Fibroblast of lung (primary cell): Measurements from ENCODE around the gene PRKAG1. TPM values are rescaled to one million over a fixed set of nuclear protein-coding genes. Genes with fewer than 3 reads are reported as not detected.
A peak's percentile ranks its signal among the peaks of the same experiment; 100 is the strongest.

Experiments
- DNase-seq, 2 donors: peaks; one replicate each; pipeline versions ENCODE4 v3.0.0 to v3.0.0-alpha.2; 2010; ENCODE audit warnings: low read depth in 2 of 2
- H2AFZ ChIP-seq: 2 replicates; pipeline ENCODE4 v1.5.1; 2012; ENCODE audit warnings: low read length, control low read depth, inconsistent platforms
- H3K27ac ChIP-seq: 2 replicates; pipeline ENCODE4 v1.5.1; 2011; ENCODE audit warnings: low read length, control low read depth; ENCODE audit not compliant: insufficient read depth
- H3K27me3 ChIP-seq: 2 replicates; pipeline ENCODE4 v1.5.1; 2011; ENCODE audit warnings: mild to moderate bottlenecking, low read length; ENCODE audit not compliant: control insufficient read depth, insufficient read depth
- H3K36me3 ChIP-seq: 2 replicates; pipeline ENCODE4 v1.5.1; 2011; ENCODE audit warnings: low read length; ENCODE audit not compliant: control insufficient read depth, insufficient read depth
- H3K4me1 ChIP-seq: 2 replicates; pipeline ENCODE4 v1.5.1; 2011; ENCODE audit warnings: low read length; ENCODE audit not compliant: control insufficient read depth, insufficient read depth; ENCODE audit errors: extremely low read depth
- H3K4me2 ChIP-seq: 2 replicates; pipeline ENCODE4 v1.5.1; 2011; ENCODE audit warnings: low read length, control low read depth; ENCODE audit not compliant: insufficient read depth; ENCODE audit errors: extremely low read depth
- H3K4me3 ChIP-seq, 4 experiments: fragments of 200-600 bp in 1 of 4; sonication (generic) in 1 of 4; replicated peaks in 1 of 4; 2 replicates each; pipeline ENCODE4 v1.5.1; 2011 to 2016; ENCODE audit warnings: low read length in 4 of 4, low read depth in 3 of 4, mild to moderate bottlenecking in 3 of 4, control low read depth in 2 of 4, inconsistent platforms in 1 of 4, mixed read lengths in 1 of 4; ENCODE audit not compliant: insufficient read depth in 1 of 4; ENCODE audit errors: control extremely low read depth in 1 of 4
- H3K79me2 ChIP-seq: 2 replicates; pipeline ENCODE4 v1.5.1; 2012; ENCODE audit warnings: mild to moderate bottlenecking, low read length, inconsistent platforms; ENCODE audit not compliant: control insufficient read depth, insufficient read depth
- H3K9ac ChIP-seq: 2 replicates; pipeline ENCODE4 v1.5.1; 2011; ENCODE audit warnings: mild to moderate bottlenecking, low read length, control low read depth; ENCODE audit not compliant: insufficient read depth
- H3K9me3 ChIP-seq: 2 replicates; pipeline ENCODE4 v1.5.1; 2012; ENCODE audit warnings: low read depth, low read length; ENCODE audit not compliant: control insufficient read depth, insufficient read depth
- H4K20me1 ChIP-seq: 2 replicates; pipeline ENCODE4 v1.5.1; 2011; ENCODE audit warnings: low read length; ENCODE audit not compliant: control insufficient read depth, insufficient read depth; ENCODE audit errors: extremely low read depth
- EZH2 ChIP-seq: IDR thresholded peaks from 2 replicates; pipeline ENCODE4 v1.5.1; 2012; ENCODE audit warnings: low read length, control low read depth, mild to moderate bottlenecking; ENCODE audit errors: missing control alignments
- polyA plus RNA-seq, 2 donors: library from polyadenylated mRNA; depleted of rRNA in 1 of 2; stranded (reverse) in 1 of 2; unstranded in 1 of 2; fragments of >200 nt; gene quantifications; 2 replicates each; pipeline ENCODE4 v1.2.1, GENCODE V29; 2011 to 2012; ENCODE audit warnings: missing spikeins in 1 of 2
- total RNA-seq: library from RNA; depleted of rRNA; stranded (reverse); fragments of >200 nt; gene quantifications from 2 replicates; pipeline ENCODE4 v1.2.1, GENCODE V29; 2014
- TF ChIP-seq, protein P1 (sequence below), 2 donors: IDR thresholded peaks in 1 of 2; conservative IDR thresholded peaks in 1 of 2; 1 replicate in 1 of 2; 2 replicates in 1 of 2; pipeline ENCODE4 v1.5.1; 2011 to 2012; ENCODE audit warnings: low read length in 2 of 2, control low read depth in 1 of 2, inconsistent platforms in 1 of 2, low read depth in 1 of 2, mild to moderate bottlenecking in 1 of 2

PRKAG1 gene
- total and polyA plus RNA-seq, 2 donors (not counting 1 experiment from before 2014, with no cell fraction given), result 76.5 to 110 TPM

DNA sequence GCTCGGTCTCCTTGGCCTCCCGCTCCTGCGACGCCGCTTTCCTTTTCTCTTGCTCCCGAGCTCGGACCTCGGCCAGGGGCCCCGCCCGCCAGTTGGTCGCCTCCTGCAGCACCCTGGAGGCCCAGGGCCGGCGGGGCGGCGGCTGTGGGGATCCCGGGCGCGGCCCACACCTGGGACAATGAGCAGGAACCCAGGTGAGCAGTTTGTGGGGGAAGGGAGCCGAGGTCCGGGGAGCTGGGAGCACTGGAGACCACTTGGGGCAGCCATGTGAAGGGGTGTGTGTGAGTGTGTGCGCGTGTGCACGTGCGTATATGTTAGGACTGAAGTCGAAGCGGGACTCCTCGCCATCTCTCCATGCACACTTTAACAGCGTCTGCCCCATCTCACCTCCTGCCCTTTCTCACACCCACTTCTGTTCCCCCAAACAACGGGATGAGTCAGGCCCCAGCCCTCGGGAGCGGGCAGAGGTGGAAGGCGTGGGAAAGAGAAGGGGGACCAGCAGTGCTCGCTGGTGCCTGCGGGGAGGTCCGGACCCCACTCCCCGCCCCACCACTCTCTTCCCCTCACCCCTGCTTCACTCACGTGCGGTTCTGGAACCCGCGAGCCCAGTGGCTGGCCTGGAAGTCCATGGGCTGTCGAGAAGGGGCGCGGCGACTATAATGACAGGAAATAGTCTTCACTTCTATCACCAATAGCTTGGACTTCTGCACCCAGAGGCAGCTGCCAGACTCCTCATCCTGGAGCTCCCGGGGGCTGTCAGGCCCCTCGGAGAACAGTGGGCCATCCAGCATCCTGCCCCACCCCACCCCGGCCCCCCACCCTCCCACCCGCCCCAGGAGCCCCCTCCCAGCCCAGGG, 19.9 kb downstream of the PRKAG1 start:
- Histone ChIP-seq H3K4me1 (peaks cover 14% of the 10 kb centered on the region), H3K27ac (no peak overlapping the region), H3K27me3 (peaks cover 16% of the 10 kb centered on the region), H3K79me2 (no peaks in the 10 kb centered on the region), H3K4me3 (peak overlapping the region; percentile 6 to 47 (median 20)), H4K20me1 (no peaks in the 10 kb centered on the region), H2AFZ (no peak overlapping the region), H3K9ac (no peak overlapping the region), H3K4me2 (peak overlapping the region; percentile 75), H3K36me3 (peaks cover 12% of the 10 kb centered on the region), H3K9me3 (no peaks in the 10 kb centered on the region)
- peak in 1 of 2 donors; percentile 26 for DNase-seq
- TF ChIP-seq EZH2, result peak; percentile 58
- TF ChIP-seq, protein P1, sequence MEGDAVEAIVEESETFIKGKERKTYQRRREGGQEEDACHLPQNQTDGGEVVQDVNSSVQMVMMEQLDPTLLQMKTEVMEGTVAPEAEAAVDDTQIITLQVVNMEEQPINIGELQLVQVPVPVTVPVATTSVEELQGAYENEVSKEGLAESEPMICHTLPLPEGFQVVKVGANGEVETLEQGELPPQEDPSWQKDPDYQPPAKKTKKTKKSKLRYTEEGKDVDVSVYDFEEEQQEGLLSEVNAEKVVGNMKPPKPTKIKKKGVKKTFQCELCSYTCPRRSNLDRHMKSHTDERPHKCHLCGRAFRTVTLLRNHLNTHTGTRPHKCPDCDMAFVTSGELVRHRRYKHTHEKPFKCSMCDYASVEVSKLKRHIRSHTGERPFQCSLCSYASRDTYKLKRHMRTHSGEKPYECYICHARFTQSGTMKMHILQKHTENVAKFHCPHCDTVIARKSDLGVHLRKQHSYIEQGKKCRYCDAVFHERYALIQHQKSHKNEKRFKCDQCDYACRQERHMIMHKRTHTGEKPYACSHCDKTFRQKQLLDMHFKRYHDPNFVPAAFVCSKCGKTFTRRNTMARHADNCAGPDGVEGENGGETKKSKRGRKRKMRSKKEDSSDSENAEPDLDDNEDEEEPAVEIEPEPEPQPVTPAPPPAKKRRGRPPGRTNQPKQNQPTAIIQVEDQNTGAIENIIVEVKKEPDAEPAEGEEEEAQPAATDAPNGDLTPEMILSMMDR (conservative IDR thresholded peaks at IDR 0.05 in 1 of 2, IDR thresholded peaks at IDR 0.05 in 1 of 2; ENCODE audit: low read depth in 1 of 2, low read length in 2 of 2), result no peak

DNA sequence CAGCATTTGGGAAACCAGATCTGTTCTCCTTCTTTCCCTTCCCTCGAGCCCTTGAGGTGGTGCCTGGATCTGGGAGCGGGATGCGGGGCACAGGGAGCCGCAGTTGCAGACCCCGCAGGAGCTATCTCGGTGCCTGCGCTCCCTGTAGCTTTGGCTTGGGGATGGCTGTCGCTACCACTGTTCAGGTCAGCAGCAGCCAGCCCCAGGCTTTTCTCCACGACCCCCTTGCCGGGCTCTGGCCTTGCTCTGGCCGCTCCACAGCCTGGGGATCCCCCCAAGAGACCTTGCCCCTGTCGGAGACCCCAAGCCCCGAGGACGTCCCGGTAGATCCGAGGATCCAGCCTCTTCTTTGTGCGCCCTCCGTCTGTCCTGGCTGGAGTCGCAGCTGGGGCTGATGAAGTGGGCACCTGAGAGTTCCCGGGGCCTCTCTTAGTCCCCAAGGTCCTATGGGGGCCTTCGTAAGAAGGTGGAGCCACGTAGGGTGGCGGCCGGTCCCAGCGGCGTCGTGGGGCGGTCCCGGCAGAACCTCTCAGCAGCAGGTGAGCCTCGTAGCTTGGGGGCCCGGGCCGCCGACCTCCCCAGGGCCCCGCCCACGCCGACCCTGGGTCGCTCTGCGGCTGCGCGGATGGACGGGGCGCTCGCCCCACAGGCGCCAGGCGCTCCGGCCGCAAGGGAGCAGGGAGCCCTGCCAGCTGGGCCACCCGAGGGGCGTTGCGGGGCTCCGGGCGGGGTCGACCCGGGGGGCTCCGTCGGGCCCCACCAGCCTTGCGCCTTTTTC, 20.7 kb downstream of the PRKAG1 start:
- no peaks in the 10 kb centered on the region for H3K9me3 ChIP-seq
- peaks cover 5% of the 10 kb centered on the region for H3K36me3 ChIP-seq
- no peak overlapping the region for H3K27ac ChIP-seq
- peaks cover 14% of the 10 kb centered on the region for H3K4me1 ChIP-seq
- no peak for DNase-seq
- peak overlapping the region; percentile 75 for H3K4me2 ChIP-seq
- peak; percentile 87 for TF ChIP-seq EZH2
- TF ChIP-seq, protein P1 (conservative IDR thresholded peaks at IDR 0.05 in 1 of 2, IDR thresholded peaks at IDR 0.05 in 1 of 2; ENCODE audit: low read depth in 1 of 2, low read length in 2 of 2), result no peak
- no peaks in the 10 kb centered on the region for H3K79me2 ChIP-seq
- peaks cover 18% of the 10 kb centered on the region for H3K27me3 ChIP-seq
- H4K20me1 ChIP-seq, result no peaks in the 10 kb centered on the region
- no peak overlapping the region for H3K9ac ChIP-seq
- H3K4me3 ChIP-seq, result peak overlapping the region in 3 of 4 experiments; percentile 6 to 47 (median 30)
- H2AFZ ChIP-seq, result no peak overlapping the region
